Stimulated activated CD4-positive, alpha-beta T cell treated with anti-CD3 and anti-CD28 coated beads, Interleukin-15, amount 100 ng/mL, for 1 hour (primary cell): ENCODE measurements around the gene PLAC1.

Experiments used
- DNase-seq, 2 donors: peaks; one replicate each; pipeline ENCODE4 v3.0.0-alpha.2; 2020; ENCODE audit warnings: low read depth in 1 of 2, low spot score in 1 of 2

Gene PLAC1

DNA sequence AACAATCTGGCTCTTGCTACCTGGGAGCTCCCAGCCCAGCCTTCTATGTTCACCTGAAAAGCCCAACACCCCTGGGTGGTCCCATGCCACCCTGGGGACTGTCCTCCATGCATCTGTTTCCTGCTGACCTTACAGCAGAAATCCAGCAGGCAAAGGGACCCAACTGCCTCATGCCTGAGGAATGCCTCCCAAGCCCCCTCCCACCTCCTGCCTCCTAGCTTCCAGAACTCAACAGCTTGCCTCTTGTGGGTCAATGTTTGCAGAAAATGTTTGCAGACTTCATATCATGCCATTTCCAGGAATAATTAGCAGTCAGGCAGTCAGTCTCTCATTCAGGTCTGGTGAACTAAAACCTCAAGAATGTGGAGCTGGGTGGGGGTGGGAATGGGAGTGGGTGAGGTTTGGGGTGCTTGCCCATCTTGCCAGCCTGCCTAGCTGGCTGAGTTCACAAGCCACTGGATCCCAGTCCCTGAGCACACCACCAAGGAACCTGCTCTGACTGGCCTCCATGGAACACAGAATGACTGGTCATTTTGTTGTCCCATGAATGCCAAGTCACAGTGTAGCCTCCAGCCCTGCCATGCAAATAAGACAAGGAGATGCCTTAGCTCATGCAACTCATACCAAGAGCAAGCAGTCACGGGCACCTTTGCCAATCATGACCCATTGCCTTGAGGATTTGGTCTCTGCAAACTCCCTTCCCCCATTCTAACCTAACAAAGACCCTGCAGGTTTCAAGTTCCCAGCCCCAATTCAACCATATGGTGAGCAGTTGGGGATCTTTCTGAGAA lies 12.1 kb upstream of the PLAC1 start:
- DNase-seq: no peak

- no peak for DNase-seq
These were observed 11.3 kb upstream of the PLAC1 start for GRCh38 chrX:134669378-134670098.

DNA sequence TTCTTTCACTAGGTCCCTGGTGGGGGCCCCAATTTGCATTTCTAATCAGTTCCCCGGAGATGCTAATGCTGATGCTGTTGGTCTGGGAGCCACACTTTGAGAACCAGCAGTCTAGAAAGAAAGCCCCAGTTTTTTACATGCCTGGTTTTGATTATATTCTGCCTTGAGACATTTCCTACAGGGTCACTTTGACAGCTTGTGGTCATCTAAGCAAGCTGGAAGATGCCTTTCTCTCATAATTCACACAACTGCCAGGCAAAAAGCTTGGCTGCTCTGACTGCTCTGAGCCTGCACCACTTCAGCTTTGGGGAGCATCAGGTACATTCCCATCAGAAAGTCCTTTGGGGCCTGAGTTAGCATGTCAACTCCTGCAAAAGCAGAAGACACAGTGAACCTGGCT lies 5.9 kb upstream of the PLAC1 start:
- DNase-seq: no peak

DNA sequence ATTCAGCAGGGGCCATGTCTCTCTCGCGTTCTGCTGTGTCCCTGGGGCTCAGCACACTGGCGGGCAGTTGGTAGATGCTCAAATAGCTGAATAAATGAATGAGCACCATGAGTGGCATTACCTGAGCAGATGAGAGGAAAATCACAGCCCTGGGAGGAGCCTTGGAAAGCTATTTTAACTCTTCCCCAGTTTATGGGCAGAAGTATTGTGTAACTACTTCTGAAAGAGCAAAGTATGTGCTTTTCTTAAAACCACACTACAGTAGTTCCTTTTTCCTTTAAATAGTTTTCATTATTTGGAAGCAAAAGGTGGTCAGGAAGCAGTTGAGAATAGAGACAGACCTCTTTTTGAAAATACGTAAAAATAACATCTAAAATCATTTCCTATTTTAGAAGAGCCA lies 3.0 kb upstream of the PLAC1 start:
- DNase-seq: no peak

DNA sequence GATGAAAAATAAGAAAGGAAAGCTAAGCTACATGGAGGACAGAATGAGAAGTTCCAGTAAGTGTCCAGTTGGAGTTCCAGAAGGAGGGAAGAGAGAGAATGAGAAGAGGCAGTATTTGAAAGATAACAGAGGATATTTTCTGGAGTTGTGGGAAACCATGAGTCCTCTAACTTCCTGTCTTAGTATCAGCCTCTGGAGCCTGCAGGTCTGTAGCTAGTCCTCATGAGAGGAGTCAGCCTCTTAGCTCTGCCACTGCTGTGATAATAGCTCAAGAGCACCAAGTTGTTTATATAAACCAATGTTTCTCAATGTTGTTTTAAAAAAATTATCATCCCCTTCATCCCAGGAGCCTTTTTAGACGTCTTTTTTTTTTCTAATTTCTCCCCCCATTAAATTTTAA lies 2.4 kb upstream of the PLAC1 start:
- DNase-seq: no peak

- DNase-seq: no peak
These were observed 1.5 kb upstream of the PLAC1 start for GRCh38 chrX:134659761-134660160.

DNA sequence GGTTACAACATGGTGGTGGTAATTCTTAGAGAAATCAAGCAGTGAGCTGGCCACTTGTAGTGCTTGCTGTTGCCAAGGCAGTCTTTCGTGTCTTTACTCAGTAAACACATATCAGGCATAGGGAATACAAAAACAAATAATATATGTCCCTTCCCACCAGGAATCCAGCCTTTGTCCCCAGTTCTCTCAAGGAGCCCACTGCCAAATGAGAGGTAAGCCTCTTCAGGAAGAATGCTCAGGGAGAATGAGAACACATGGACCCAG lies 421 bp upstream of the PLAC1 start:
- DNase-seq: no peak

- no peak for DNase-seq
These were observed 3.8 kb downstream of the PLAC1 start for GRCh38 chrX:134654398-134655012.

DNA sequence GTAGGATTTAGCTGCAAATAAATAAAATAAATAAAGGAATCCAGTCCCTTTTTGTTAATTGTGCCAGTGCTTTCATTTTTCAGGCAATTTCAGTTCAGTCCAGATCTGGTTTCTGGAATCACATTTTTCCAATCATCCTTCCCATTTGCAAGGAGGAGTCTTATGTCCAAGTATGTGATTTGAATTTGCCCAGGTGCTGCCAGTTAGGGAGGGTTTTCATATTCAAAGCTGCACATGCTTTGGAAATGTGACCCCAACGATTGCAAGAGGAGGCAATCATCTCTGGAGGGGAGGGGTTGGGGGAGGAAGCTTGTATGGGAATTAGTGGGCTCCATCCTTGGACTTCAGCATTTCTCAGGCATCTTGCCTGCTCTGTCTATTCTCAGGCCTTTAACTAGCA lies 4.4 kb downstream of the PLAC1 start:
- DNase-seq: no peak

- DNase-seq: no peak
These were observed 7.6 kb downstream of the PLAC1 start for GRCh38 chrX:134650701-134651100.

DNA sequence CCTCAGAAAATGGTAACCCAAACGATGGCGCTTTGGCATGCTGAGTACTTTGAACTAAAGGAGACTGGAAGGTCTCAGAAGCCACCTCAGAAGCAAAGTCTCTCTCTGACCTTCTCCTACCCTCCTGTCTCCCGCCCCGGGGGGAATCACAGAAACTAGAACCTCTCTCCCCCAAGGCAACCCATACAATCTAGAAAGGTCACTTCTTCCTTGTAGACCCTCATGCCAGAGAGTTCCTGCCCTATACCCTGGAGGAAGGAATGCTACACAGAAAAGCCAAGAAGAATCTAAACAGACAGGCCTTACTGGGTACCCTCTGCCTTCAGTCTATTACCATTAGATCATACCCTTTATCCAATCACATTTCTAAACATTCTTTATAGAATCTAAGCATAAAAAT lies 8.5 kb downstream of the PLAC1 start:
- DNase-seq: no peak

GRCh38 chrX:134647477-134647877 lies 10.8 kb downstream of the PLAC1 start:
- no peak for DNase-seq

DNA sequence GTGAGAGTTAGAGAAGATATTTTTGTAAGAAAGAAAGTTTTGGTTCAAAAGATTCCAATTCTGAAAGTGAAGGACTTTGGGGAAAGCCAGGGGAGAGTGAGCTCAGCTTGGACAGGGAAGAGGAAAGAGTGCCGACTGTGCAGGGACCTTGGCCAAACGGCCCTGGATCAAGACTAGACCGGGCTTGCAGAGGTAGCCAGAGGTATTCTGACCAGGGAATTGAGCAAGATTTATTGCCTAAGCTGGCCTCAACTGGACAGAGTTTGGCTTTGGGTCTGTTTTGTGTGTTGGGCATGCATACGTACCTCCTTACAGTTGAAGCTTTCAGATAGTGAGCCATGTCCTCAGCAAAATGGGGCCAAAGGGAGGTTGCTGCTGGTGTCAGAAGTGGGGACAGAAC lies 11.6 kb downstream of the PLAC1 start:
- DNase-seq: no peak

DNA sequence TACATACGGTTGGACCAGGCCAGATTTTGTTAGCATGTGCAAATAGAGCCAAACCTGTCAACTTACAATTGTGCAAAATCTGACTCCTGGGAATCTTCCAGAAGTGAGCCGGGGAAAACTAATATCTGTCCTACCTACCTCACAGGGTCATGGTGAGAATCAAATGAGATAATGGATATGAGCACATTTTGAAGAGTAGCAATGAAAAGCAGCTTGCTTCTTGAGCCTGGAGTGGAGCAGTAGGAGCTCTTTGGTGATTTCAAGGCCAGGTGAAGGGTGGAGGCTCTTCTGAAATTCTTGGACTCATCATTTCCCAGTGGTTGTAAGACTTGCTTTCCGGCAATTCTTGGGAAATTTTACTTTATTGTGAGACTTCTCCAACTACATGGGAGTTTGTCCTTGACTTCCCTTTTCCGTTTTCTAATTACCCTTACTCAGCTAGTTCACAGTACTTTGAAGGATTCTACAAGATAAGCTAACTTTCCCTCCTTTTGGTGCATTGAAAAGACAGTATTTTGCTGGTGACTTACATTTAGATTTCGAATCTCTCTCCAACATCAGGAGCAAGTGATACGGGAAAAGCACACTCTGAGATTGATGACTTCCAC lies 12.2 kb downstream of the PLAC1 start:
- no peak for DNase-seq

DNA sequence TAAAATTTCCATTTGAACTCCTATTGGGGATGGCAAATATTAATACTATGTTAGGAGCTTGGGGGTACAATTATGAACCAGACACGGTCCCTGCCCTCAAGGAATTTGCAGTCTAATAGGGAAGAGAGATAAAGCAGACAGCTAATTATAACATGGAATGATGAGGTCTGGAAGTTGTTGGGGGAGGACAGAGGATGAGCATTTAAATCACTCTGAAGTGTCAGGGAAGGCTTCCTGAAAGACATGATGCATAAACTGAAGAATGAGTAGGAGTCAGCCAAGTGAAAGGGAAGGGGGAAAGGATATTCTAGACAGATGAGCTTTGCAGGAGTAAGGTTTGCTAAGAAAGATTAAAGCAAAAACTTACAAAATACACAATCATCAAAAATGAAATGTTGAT lies 15.9 kb downstream of the PLAC1 start:
- DNase-seq: no peak

DNA sequence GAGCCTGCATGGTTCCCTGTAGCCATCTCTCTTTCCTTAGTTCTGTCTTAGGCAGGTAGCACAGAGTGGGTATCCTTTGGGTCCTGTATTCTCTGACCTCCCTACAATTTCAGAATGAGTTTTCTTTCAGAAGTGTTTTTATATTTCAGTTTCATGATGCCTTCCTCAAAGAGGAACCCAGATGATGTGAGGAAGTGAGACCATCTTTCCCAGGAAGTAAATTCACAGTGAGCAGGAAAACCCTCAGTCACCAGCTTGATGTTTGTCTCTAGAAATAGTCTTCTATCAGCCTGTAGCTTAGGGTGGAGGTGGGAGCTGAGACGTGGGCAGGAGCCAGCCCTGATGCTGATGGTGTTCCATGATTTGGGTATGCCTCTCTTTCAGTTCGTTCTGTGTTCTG lies 16.9 kb downstream of the PLAC1 start:
- no peak for DNase-seq

- no peak for DNase-seq
These were observed 17.4 kb downstream of the PLAC1 start for GRCh38 chrX:134640914-134641313.

GRCh38 chrX:134636851-134637250 lies 21.4 kb downstream of the PLAC1 start:
- DNase-seq: no peak

DNA sequence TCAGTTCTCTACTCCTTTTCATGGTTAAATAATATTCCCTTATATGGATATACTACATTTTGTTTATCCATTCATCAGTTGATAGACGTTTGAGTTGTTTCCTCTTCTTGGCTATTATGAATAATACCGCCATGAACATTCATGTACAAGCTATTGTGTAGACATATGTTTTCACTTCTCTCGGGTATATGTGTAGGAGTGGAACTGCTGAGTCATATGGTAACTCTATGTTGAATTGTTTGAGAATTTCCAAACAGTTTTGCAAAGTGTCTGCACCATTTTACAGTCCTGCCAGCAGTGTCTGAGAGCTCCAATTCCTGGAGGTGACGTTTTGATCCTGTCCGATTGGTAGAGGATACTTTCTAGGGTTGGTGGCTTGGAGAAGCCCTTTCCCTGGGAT lies 23.6 kb downstream of the PLAC1 start:
- DNase-seq: no peak

DNA sequence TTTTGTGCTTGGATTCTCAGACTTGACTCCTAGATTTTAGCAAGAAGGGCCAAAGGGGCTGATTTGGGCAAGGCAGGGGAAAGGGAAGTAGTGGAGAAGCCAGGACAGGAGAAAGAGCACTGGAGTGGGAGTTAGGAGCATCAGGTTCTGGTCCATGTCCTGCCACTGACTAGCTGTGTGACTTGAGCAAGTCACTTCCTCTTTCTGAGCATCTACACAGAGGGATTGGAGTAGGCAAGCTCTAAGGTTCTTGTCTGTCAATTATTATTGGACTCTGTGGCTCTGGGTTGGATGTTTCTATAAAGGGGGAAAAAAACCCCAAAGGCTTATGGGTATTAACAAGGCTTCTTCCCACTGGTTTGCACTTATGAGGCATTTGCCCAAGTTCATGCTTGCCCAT lies 24.4 kb downstream of the PLAC1 start:
- DNase-seq: no peak

DNA sequence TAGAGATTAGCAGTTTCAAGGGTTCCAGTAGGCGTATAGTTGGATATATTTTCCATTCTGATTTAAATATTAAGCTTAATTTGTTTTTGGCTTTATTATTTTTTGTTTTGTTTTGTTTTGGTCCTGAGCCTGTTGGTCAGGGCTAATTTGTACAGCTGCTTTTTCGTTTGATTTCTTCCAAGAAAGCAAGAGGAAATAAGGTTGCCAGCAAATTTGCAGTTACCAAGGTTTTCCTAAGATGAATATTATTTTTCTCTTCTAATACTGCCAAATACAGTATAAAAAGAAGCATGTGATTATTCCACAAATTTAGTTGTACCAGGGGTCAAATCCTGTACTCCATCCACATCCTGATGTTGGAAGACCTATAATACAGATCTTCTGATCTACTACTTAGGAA lies 24.9 kb downstream of the PLAC1 start:
- DNase-seq: no peak

- DNase-seq: no peak
These were observed 25.9 kb downstream of the PLAC1 start for GRCh38 chrX:134632355-134632754.
